Astrocyte of the cerebellum (primary cell): ENCODE measurements around the gene RC3H2.

Experiments
- DNase-seq: peaks from one replicate; pipeline ENCODE4 v3.0.0-alpha.2; 2011; ENCODE audit warnings: low read depth
- H3K4me3 ChIP-seq: 2 replicates; pipeline ENCODE4 v1.5.1; 2011; ENCODE audit warnings: mild to moderate bottlenecking, low read depth, low read length, moderate library complexity
- CTCF ChIP-seq: IDR thresholded peaks from 2 replicates; pipeline ENCODE4 v1.5.1; 2012; ENCODE audit warnings: low read length, low read depth, moderate library complexity, mild to moderate bottlenecking; ENCODE audit errors: missing control alignments
- in situ Hi-C: cut with HindIII; loops from 2 replicates; pipeline ENCODE4 v1.10.0; 2017; ENCODE audit warnings: low sequenced_read_pairs

Gene RC3H2

GRCh38 chr9:122939601-122940000, 34.4 kb upstream of the RC3H2 start:
- in situ Hi-C loops = no loop called here
- DNase-seq = no peak
- no peak overlapping the region for H3K4me3 ChIP-seq
- TF ChIP-seq CTCF = no peak

GRCh38 chr9:122936883-122937282, 31.7 kb upstream of the RC3H2 start:
- no peak for TF ChIP-seq CTCF
- H3K4me3 ChIP-seq = no peak overlapping the region
- no peak for DNase-seq
- in situ Hi-C loops = no loop called here

GRCh38 chr9:122936464-122936863, 31.3 kb upstream of the RC3H2 start:
- no peak for DNase-seq
- no peak overlapping the region for H3K4me3 ChIP-seq
- in situ Hi-C loops = no loop called here
- no peak for TF ChIP-seq CTCF

- in situ Hi-C loops = no loop called here
- peak; percentile 68 for DNase-seq
- TF ChIP-seq CTCF = no peak
- H3K4me3 ChIP-seq = peak within 1 kb of the TSS; percentile 92
These were observed 26.3 kb upstream of the RC3H2 start, which contains the start of gene ZBTB26 for GRCh38 chr9:122931226-122932121. Gene ZBTB26 (minus strand): TSS chr9:122931512. CDS start chr9:122919934, 11,578 bp downstream.

GRCh38 chr9:122930541-122931225, 25.5 kb upstream of the RC3H2 start:
- TF ChIP-seq CTCF = no peak
- in situ Hi-C loops = no loop called here
- DNase-seq = no peak
- H3K4me3 ChIP-seq = peak overlapping the region; percentile 92

GRCh38 chr9:122929796-122930354, 24.7 kb upstream of the RC3H2 start:
- DNase-seq = no peak
- no peak overlapping the region for H3K4me3 ChIP-seq
- TF ChIP-seq CTCF = no peak
- in situ Hi-C loops = no loop called here
